CD4-positive, alpha-beta T cell (primary cell): ENCODE results near the gene NEO1. TPM values are rescaled to one million over a fixed set of nuclear protein-coding genes. Genes with fewer than 3 reads are reported as not detected.

ENCODE experiments used
- ATAC-seq: fragments of 200-7000 bp; cut with Tn5 transposase; one replicate; pipeline ENCODE4 v1.10.0; 2022; ENCODE audit warnings: mild to moderate bottlenecking; ENCODE audit not compliant: poor library complexity
- CTCF ChIA-PET: fragments of 350-600 bp; sonication (Branson Sonifier 250); formaldehyde crosslinking; loops from one replicate; lab custom pipeline; 2021; ENCODE audit warnings: antibody characterized with exemption, inconsistent platforms; lab: Charles Lee
- POLR2A ChIA-PET: fragments of 350-600 bp; sonication (Branson Sonifier 250); formaldehyde crosslinking; loops from one replicate; lab custom pipeline; 2021; ENCODE audit warnings: antibody characterized with exemption, inconsistent platforms; lab: Charles Lee
- DNase-seq, 14 experiments: peaks; one replicate each; pipeline ENCODE4 v3.0.0-alpha.2; 2013 to 2020; ENCODE audit warnings: mixed read lengths in 2 of 14
- H3K27ac ChIP-seq, 2 donors: one replicate each; pipeline versions ENCODE4 v1.5.1 to v1.7.0; 2013; ENCODE audit warnings: low read length in 2 of 2, low read depth in 1 of 2, mild to moderate bottlenecking in 1 of 2
- H3K27me3 ChIP-seq, 2 experiments: 1 replicate in 1 of 2; 2 replicates in 1 of 2; pipeline versions ENCODE4 v1.6.1 to v1.7.0; 2013; ENCODE audit warnings: low read length in 2 of 2, control low read depth in 1 of 2, mild to moderate bottlenecking in 1 of 2, moderate library complexity in 1 of 2; ENCODE audit not compliant: insufficient read depth in 2 of 2, control insufficient read depth in 1 of 2
- H3K36me3 ChIP-seq: one replicate; pipeline ENCODE4 v1.6.1; 2013; ENCODE audit warnings: low read length, control low read depth; ENCODE audit not compliant: insufficient read depth
- H3K4me1 ChIP-seq: one replicate; pipeline ENCODE4 v1.6.1; 2013; ENCODE audit warnings: low read length, control low read depth; ENCODE audit not compliant: insufficient read depth
- H3K4me3 ChIP-seq: one replicate; pipeline ENCODE4 v1.5.1; 2013; ENCODE audit warnings: mild to moderate bottlenecking, low read length, moderate library complexity
- H3K9me3 ChIP-seq, 2 experiments: 1 replicate in 1 of 2; 2 replicates in 1 of 2; pipeline versions ENCODE4 v1.6.1 to v1.7.0; 2013; ENCODE audit warnings: low read length in 2 of 2, mild to moderate bottlenecking in 2 of 2, control low read depth in 1 of 2, moderate library complexity in 1 of 2; ENCODE audit not compliant: control insufficient read depth in 1 of 2, insufficient read depth in 1 of 2
- H3K27ac Mint-ChIP-seq: one replicate; pipeline ENCODE4 v1.8.0; 2020; ENCODE audit warnings: mixed read lengths
- H3K27me3 Mint-ChIP-seq: one replicate; pipeline ENCODE4 v1.8.0; 2021; ENCODE audit warnings: mixed read lengths
- H3K36me3 Mint-ChIP-seq: one replicate; pipeline ENCODE4 v1.8.0; 2021; ENCODE audit warnings: low read depth, mixed read lengths
- H3K4me1 Mint-ChIP-seq: one replicate; pipeline ENCODE4 v1.8.0; 2021; ENCODE audit warnings: low read depth, mixed read lengths
- H3K4me3 Mint-ChIP-seq: one replicate; pipeline ENCODE4 v1.8.0; 2020; ENCODE audit warnings: mild to moderate bottlenecking, mixed read lengths
- H3K9me3 Mint-ChIP-seq: one replicate; pipeline ENCODE4 v1.8.0; 2020; ENCODE audit warnings: mixed read lengths
- intact Hi-C, 2 experiments: fragments of 100-400 bp; cut with DNase I in 1 of 2; cut with micrococcal nuclease in 1 of 2; formaldehyde crosslinking; loops; one replicate each; pipeline versions ENCODE4 v1.15.1 to v1.9.0; 2023 to 2025; cut with DNase I, micrococcal nuclease
- total RNA-seq, 174 experiments: library from RNA in 2 of 174; stranded (reverse) in 2 of 174; gene quantifications; one replicate each; pipeline ENCODE4 v1.2.3 and lab custom pipeline; 2021 to 2026
- TF ChIP-seq, protein P1 (sequence below): fragments of 200-600 bp; IDR thresholded peaks from one replicate; pipeline ENCODE4 v1.8.0; 2022; ENCODE audit warnings: antibody characterized with exemption, mild to moderate bottlenecking

Gene NEO1
- total RNA-seq, 2 experiments from 2014 or later = 6.0 to 8.0 TPM

DNA sequence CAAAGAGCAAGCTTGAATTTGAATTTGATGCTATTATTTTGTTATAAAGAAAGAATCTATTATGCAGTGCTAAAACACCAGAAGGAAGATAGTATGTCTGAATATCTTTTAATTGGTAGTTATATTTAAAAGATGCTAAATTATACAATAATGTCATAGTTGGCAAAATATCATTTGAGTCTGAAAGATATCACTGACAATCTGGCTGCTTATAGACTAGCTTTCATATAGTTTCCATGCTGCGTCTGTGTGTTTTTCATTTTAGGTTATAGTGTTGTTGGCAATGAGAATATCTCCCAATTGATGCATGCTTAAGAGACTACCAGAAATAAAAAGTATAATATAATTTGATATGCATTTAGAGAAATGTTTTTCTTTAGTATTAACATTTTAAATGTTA, 142.9 kb downstream of the NEO1 start:
- ChIA-PET CTCF (no interaction called here), POLR2A (no interaction called here)
- no peaks in the 10 kb centered on the region for H3K9me3 Mint-ChIP-seq
- H3K27ac Mint-ChIP-seq = no peak overlapping the region
- H3K36me3 Mint-ChIP-seq = peaks cover 8% of the 10 kb centered on the region
- ATAC-seq (no peak), DNase-seq (no peak)
- no peaks in the 10 kb centered on the region for H3K4me1 Mint-ChIP-seq
- TF ChIP-seq, protein P1, sequence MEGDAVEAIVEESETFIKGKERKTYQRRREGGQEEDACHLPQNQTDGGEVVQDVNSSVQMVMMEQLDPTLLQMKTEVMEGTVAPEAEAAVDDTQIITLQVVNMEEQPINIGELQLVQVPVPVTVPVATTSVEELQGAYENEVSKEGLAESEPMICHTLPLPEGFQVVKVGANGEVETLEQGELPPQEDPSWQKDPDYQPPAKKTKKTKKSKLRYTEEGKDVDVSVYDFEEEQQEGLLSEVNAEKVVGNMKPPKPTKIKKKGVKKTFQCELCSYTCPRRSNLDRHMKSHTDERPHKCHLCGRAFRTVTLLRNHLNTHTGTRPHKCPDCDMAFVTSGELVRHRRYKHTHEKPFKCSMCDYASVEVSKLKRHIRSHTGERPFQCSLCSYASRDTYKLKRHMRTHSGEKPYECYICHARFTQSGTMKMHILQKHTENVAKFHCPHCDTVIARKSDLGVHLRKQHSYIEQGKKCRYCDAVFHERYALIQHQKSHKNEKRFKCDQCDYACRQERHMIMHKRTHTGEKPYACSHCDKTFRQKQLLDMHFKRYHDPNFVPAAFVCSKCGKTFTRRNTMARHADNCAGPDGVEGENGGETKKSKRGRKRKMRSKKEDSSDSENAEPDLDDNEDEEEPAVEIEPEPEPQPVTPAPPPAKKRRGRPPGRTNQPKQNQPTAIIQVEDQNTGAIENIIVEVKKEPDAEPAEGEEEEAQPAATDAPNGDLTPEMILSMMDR = no peak
- intact Hi-C loops = no loop called here
- no peaks in the 10 kb centered on the region for H3K9me3 ChIP-seq
- H3K27me3 Mint-ChIP-seq = peaks cover 5% of the 10 kb centered on the region
- no peaks in the 10 kb centered on the region for H3K36me3 ChIP-seq
- H3K4me1 ChIP-seq = no peaks in the 10 kb centered on the region
- H3K27me3 ChIP-seq = no peaks in the 10 kb centered on the region
- no peak overlapping the region for H3K4me3 Mint-ChIP-seq
- no peak overlapping the region for H3K4me3 ChIP-seq
- H3K27ac ChIP-seq = no peak overlapping the region

GRCh38 chr15:73196113-73196512, 143.8 kb downstream of the NEO1 start:
- no peaks in the 10 kb centered on the region for H3K9me3 Mint-ChIP-seq
- no peak overlapping the region for H3K4me3 Mint-ChIP-seq
- CTCF ChIA-PET = no interaction called here
- Histone ChIP-seq H3K4me1 (no peaks in the 10 kb centered on the region), H3K36me3 (no peaks in the 10 kb centered on the region), H3K9me3 (no peaks in the 10 kb centered on the region), H3K27me3 (no peaks in the 10 kb centered on the region), H3K4me3 (no peak overlapping the region), H3K27ac (no peak overlapping the region)
- no peak overlapping the region for H3K27ac Mint-ChIP-seq
- H3K27me3 Mint-ChIP-seq = peaks cover 5% of the 10 kb centered on the region
- TF ChIP-seq, protein P1 = no peak
- H3K4me1 Mint-ChIP-seq = no peaks in the 10 kb centered on the region
- intact Hi-C loops = no loop called here
- H3K36me3 Mint-ChIP-seq = peaks cover 10% of the 10 kb centered on the region
- DNase-seq = peak in 2 of 14 experiments; percentile 2 to 15
- ATAC-seq = no peak
- POLR2A ChIA-PET = no interaction called here

- Mint-ChIP-seq H3K4me1 (no peaks in the 10 kb centered on the region), H3K9me3 (peaks cover 5% of the 10 kb centered on the region), H3K36me3 (peaks cover 38% of the 10 kb centered on the region), H3K4me3 (no peak overlapping the region), H3K27me3 (no peaks in the 10 kb centered on the region), H3K27ac (no peak overlapping the region)
- no peak for ATAC-seq
- Histone ChIP-seq H3K36me3 (no peaks in the 10 kb centered on the region), H3K9me3 (no peaks in the 10 kb centered on the region), H3K4me3 (no peak overlapping the region), H3K27me3 (no peaks in the 10 kb centered on the region), H3K4me1 (no peaks in the 10 kb centered on the region), H3K27ac (no peak overlapping the region)
- DNase-seq = no peak
- intact Hi-C loops = no loop called here
- TF ChIP-seq, protein P1 = no peak
- POLR2A ChIA-PET = no interaction called here
- CTCF ChIA-PET = no interaction called here
Measured at GRCh38 chr15:73200339-73200738, 148.1 kb downstream of the NEO1 start.
